Tibial nerve (tissue), 4 donors: ENCODE measurements around the gene MAPRE2. TPM values are rescaled to one million over a fixed set of nuclear protein-coding genes. Genes with fewer than 3 reads are reported as not detected.

ENCODE experiments used
- DNase-seq, 2 donors: peaks; one replicate each; pipeline ENCODE4 v3.0.0-alpha.2; 2019; ENCODE audit warnings: low spot score in 2 of 2
- H3K27ac ChIP-seq, 4 donors: fragments of 200-600 bp; sonication (generic) in 3 of 4; one replicate each; pipeline ENCODE4 v1.5.1; 2017 to 2019; ENCODE audit warnings: mild to moderate bottlenecking in 1 of 4
- H3K27me3 ChIP-seq, 2 donors: fragments of 200-600 bp; sonication (generic) in 1 of 2; one replicate each; pipeline versions ENCODE4 v1.5.1 to v1.6.0; 2017 to 2019
- H3K36me3 ChIP-seq, 3 donors: fragments of 200-600 bp; sonication (generic); one replicate each; pipeline ENCODE4 v1.5.1; 2018 to 2019
- H3K4me1 ChIP-seq, 4 donors: fragments of 200-600 bp; sonication (generic) in 3 of 4; one replicate each; pipeline ENCODE4 v1.5.1; 2017 to 2019
- H3K4me3 ChIP-seq, 4 donors: fragments of 200-600 bp; sonication (generic) in 3 of 4; one replicate each; pipeline ENCODE4 v1.5.1; 2017 to 2019; ENCODE audit warnings: mild to moderate bottlenecking in 1 of 4, moderate library complexity in 1 of 4
- H3K9me3 ChIP-seq, 4 donors: fragments of 200-600 bp; sonication (generic) in 3 of 4; one replicate each; pipeline ENCODE4 v1.5.1; 2017 to 2019
- CTCF ChIP-seq, 5 experiments: fragments of 200-600 bp in 3 of 5; fragments of 450-650 bp in 2 of 5; sonication (generic) in 3 of 5; IDR thresholded peaks; one replicate each; pipeline ENCODE4 v1.5.1; 2016 to 2019; ENCODE audit warnings: antibody characterized with exemption in 5 of 5, mild to moderate bottlenecking in 3 of 5, moderate library complexity in 2 of 5
- EP300 ChIP-seq, 2 donors: sonication (generic); formaldehyde crosslinking; IDR thresholded peaks; one replicate each; pipeline ENCODE4 v1.6.1; 2017; ENCODE audit warnings: antibody characterized with exemption in 2 of 2, mild to moderate bottlenecking in 1 of 2
- POLR2A ChIP-seq, 2 donors: fragments of 450-650 bp; IDR thresholded peaks; one replicate each; pipeline ENCODE4 v1.6.1; 2017; ENCODE audit warnings: antibody characterized with exemption in 2 of 2, mild to moderate bottlenecking in 2 of 2, moderate library complexity in 2 of 2
- WGBS, 2 donors: methylation state at CpG; one replicate each; pipeline ENCODE4 v1.1.5; 2018; 5-methylcytosine and 5-hydroxymethylcytosine counted together
- total RNA-seq, 4 donors: library from RNA; depleted of rRNA; stranded (reverse); fragments of >200 nt; gene quantifications; one replicate each; pipeline ENCODE4 v1.1.0, GENCODE V29; 2016

The MAPRE2 gene
- total RNA-seq, 4 donors from 2014 or later, result 18.9 to 33.3 (median 29.4) TPM

- H3K27me3 ChIP-seq, result no peaks in the 10 kb centered on the region
- TF ChIP-seq POLR2A (IDR thresholded peaks at IDR 0.05) (no peak), EP300 (IDR thresholded peaks at IDR 0.05) (no peak), CTCF (IDR thresholded peaks at IDR 0.05) (no peak)
- DNase-seq, result no peak
- H3K36me3 ChIP-seq, result peaks cover 0 to 58% (median 0%) of the 10 kb centered on the region in 3 donors
- 71 to 79% methylated on average over 2 of the region's 2 CpGs for WGBS, 2 donors
- no peak overlapping the region for H3K27ac ChIP-seq
- H3K4me3 ChIP-seq, result no peak overlapping the region
- no peaks in the 10 kb centered on the region for H3K9me3 ChIP-seq
- peaks cover 0 to 18% (median 4%) of the 10 kb centered on the region in 4 donors for H3K4me1 ChIP-seq
These were observed 95.7 kb downstream of the MAPRE2 start for GRCh38 chr18:35136885-35137284.

GRCh38 chr18:35137632-35138031, 96.4 kb downstream of the MAPRE2 start:
- Histone ChIP-seq H3K27ac (no peak overlapping the region), H3K9me3 (no peaks in the 10 kb centered on the region), H3K27me3 (no peaks in the 10 kb centered on the region), H3K36me3 (peaks cover 0 to 55% (median 0%) of the 10 kb centered on the region in 3 donors), H3K4me3 (no peak overlapping the region), H3K4me1 (peaks cover 0 to 11% (median 1%) of the 10 kb centered on the region in 4 donors)
- TF ChIP-seq CTCF (IDR thresholded peaks at IDR 0.05), result no peak
- no peak for TF ChIP-seq POLR2A (IDR thresholded peaks at IDR 0.05)
- no peak for TF ChIP-seq EP300 (IDR thresholded peaks at IDR 0.05)
- WGBS, 2 donors, result 80 to 85% methylated on average over 10 of the region's 10 CpGs
- no peak for DNase-seq

- Histone ChIP-seq H3K27me3 (no peaks in the 10 kb centered on the region), H3K9me3 (no peaks in the 10 kb centered on the region), H3K36me3 (peaks cover 0 to 44% (median 0%) of the 10 kb centered on the region in 3 donors), H3K4me3 (no peak overlapping the region), H3K4me1 (peaks cover 0 to 13% (median 2%) of the 10 kb centered on the region in 4 donors), H3K27ac (no peak overlapping the region)
- no peak for DNase-seq
- WGBS, 2 donors, result 54 to 57% methylated on average over 6 of the region's 6 CpGs
- TF ChIP-seq POLR2A (IDR thresholded peaks at IDR 0.05) (no peak), EP300 (IDR thresholded peaks at IDR 0.05) (no peak), CTCF (IDR thresholded peaks at IDR 0.05) (no peak)
These were observed 97.6 kb downstream of the MAPRE2 start for GRCh38 chr18:35138773-35139172.

- TF ChIP-seq EP300 (IDR thresholded peaks at IDR 0.05) (no peak), POLR2A (IDR thresholded peaks at IDR 0.05) (no peak), CTCF (IDR thresholded peaks at IDR 0.05) (no peak)
- Histone ChIP-seq H3K27me3 (no peaks in the 10 kb centered on the region), H3K36me3 (peaks cover 0 to 38% (median 0%) of the 10 kb centered on the region in 3 donors), H3K27ac (peak overlapping the region in 1 of 4 donors; percentile 70), H3K4me3 (no peak overlapping the region), H3K9me3 (no peaks in the 10 kb centered on the region), H3K4me1 (peaks cover 0 to 20% (median 6%) of the 10 kb centered on the region in 4 donors)
- 81 to 83% methylated on average over 3 of the region's 3 CpGs for WGBS, 2 donors
- DNase-seq, result no peak
These were observed 98.3 kb downstream of the MAPRE2 start for GRCh38 chr18:35139517-35139916.

GRCh38 chr18:35141077-35141476, 99.9 kb downstream of the MAPRE2 start:
- WGBS, 2 donors, result 83 to 89% methylated on average over 4 of the region's 4 CpGs
- no peak overlapping the region for H3K4me3 ChIP-seq
- H3K27ac ChIP-seq, result no peak overlapping the region
- peaks cover 0 to 32% (median 0%) of the 10 kb centered on the region in 3 donors for H3K36me3 ChIP-seq
- no peak for DNase-seq
- H3K4me1 ChIP-seq, result peaks cover 0 to 28% (median 7%) of the 10 kb centered on the region in 4 donors
- H3K9me3 ChIP-seq, result no peaks in the 10 kb centered on the region
- no peaks in the 10 kb centered on the region for H3K27me3 ChIP-seq
- no peak for TF ChIP-seq EP300 (IDR thresholded peaks at IDR 0.05)
- no peak for TF ChIP-seq CTCF (IDR thresholded peaks at IDR 0.05)
- TF ChIP-seq POLR2A (IDR thresholded peaks at IDR 0.05), result no peak
